Peyer's patch (tissue), 4 donors: ENCODE results near the gene CALR. TPM values are rescaled to one million over a fixed set of nuclear protein-coding genes. Genes with fewer than 3 reads are reported as not detected.

Experiments used
- DNase-seq, 3 donors: peaks; one replicate each; pipeline ENCODE4 v3.0.0-alpha.2; 2017 to 2019
- H3K27ac ChIP-seq, 4 donors: fragments of 200-600 bp; sonication (generic); one replicate each; pipeline ENCODE4 v1.5.1; 2016 to 2019
- H3K27me3 ChIP-seq, 2 donors: fragments of 200-600 bp; sonication (generic); one replicate each; pipeline ENCODE4 v1.5.1; 2019
- H3K36me3 ChIP-seq, 3 donors: fragments of 200-600 bp; sonication (generic); one replicate each; pipeline ENCODE4 v1.5.1; 2016 to 2019
- H3K4me1 ChIP-seq, 4 donors: fragments of 200-600 bp; sonication (generic); one replicate each; pipeline ENCODE4 v1.5.1; 2016 to 2019
- H3K4me3 ChIP-seq, 4 donors: fragments of 200-600 bp; sonication (generic); 1 replicate in 3 of 4; 2 replicates in 1 of 4; pipeline ENCODE4 v1.5.1; 2016 to 2019; ENCODE audit warnings: mild to moderate bottlenecking in 1 of 4
- H3K9me3 ChIP-seq, 4 donors: fragments of 200-600 bp; sonication (generic); one replicate each; pipeline ENCODE4 v1.5.1; 2016 to 2019; ENCODE audit warnings: mild to moderate bottlenecking in 1 of 4
- POLR2A ChIP-seq, 2 donors: fragments of 450-650 bp; IDR thresholded peaks; one replicate each; pipeline ENCODE4 v1.5.1; 2017; ENCODE audit warnings: antibody characterized with exemption in 2 of 2, mild to moderate bottlenecking in 2 of 2, moderate library complexity in 2 of 2
- total RNA-seq, 4 donors: library from RNA; depleted of rRNA; stranded (reverse); fragments of >200 nt; gene quantifications; one replicate each; pipeline ENCODE4 v1.1.0, GENCODE V29; 2016
- TF ChIP-seq, protein P1 (sequence below), 6 experiments: fragments of 450-650 bp in 4 of 6; fragments of 200-600 bp in 2 of 6; sonication (generic) in 1 of 6; IDR thresholded peaks; one replicate each; pipeline ENCODE4 v1.5.1; 2017 to 2019; ENCODE audit warnings: antibody characterized with exemption in 6 of 6, mild to moderate bottlenecking in 3 of 6, moderate library complexity in 1 of 6

CALR gene
- total RNA-seq, 4 donors from 2014 or later, result 253 to 369 (median 359) TPM

DNA sequence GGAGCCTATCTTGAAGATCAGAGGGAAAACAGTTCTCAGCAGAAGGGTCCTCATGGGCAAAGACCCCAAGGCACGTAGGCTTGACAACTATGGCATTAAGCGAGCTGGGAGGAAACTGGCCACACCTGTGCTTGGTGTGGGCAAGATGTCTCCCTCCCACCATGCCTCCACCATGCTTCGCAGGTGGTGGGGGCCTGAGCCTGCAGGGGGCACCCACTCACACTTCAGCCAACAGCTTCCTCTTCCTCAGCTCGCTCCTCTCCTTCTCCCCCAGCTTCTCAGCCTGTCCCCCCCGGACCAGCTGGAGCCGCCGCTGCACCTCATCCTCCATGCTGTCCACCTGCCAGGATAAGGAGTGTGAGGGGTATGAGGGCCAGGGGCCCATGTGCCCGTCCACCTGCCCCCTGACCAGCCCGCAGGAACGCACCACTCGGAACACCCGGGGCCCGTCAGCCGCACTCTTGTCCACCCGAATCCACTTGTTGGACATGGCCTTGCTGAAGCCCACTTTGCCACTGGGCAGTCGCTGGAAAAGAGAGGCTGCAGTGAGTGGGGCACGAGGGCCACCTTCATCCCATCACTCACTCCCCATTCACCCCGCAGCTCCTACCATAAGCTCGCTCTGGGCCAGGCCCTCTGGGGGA lies 8.3 kb upstream of the CALR start:
- Histone ChIP-seq H3K27ac (no peak overlapping the region), H3K27me3 (no peaks in the 10 kb centered on the region), H3K9me3 (no peaks in the 10 kb centered on the region), H3K4me1 (peaks cover 4 to 13% (median 7%) of the 10 kb centered on the region in 4 donors), H3K4me3 (no peak overlapping the region), H3K36me3 (peaks cover 0 to 53% (median 0%) of the 10 kb centered on the region in 3 donors)
- TF ChIP-seq, protein P1, sequence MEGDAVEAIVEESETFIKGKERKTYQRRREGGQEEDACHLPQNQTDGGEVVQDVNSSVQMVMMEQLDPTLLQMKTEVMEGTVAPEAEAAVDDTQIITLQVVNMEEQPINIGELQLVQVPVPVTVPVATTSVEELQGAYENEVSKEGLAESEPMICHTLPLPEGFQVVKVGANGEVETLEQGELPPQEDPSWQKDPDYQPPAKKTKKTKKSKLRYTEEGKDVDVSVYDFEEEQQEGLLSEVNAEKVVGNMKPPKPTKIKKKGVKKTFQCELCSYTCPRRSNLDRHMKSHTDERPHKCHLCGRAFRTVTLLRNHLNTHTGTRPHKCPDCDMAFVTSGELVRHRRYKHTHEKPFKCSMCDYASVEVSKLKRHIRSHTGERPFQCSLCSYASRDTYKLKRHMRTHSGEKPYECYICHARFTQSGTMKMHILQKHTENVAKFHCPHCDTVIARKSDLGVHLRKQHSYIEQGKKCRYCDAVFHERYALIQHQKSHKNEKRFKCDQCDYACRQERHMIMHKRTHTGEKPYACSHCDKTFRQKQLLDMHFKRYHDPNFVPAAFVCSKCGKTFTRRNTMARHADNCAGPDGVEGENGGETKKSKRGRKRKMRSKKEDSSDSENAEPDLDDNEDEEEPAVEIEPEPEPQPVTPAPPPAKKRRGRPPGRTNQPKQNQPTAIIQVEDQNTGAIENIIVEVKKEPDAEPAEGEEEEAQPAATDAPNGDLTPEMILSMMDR (IDR thresholded peaks at IDR 0.05), result no peak
- TF ChIP-seq POLR2A (IDR thresholded peaks at IDR 0.05), result no peak
- DNase-seq, result no peak

DNA sequence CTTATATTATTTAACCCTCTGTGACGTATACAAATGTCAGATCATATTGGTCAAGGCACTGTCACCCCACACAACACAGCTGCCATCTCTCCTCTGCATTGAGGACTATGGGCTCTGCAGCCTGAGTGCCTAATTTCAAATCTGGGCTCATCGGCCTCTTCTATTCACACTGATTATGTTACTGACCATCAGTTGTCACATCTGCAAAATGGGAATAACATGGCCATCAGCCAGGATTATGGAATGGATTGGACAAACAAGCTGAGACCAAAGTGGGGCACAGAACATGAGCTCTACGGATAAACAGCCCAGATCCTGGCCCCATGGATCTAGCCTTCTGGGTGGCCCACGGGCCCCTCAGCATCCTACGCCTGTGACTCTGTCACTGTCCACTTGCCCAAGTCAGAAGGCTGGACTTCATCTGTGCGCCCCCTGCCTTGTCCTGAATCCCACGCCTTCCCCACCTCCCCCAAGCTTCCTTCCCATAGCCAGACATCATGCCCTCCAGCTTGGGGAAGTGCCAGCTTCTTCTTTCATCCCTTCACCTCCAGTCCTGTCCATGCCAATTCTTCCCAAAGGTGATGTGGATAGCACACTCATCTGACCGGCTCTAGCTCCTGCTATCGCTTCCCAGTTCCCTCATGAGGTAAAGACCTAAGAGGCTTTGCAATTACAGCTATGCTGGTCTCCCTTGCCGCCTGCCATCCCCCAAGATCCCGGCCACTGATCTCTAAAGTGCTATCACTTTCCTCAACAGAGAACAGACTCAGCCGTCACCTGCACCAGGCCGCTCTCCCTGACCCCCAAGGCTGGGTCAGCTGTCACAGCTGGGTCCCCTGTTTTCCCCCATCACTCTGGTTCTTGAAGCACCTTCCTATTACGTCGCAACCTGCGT lies 5.8 kb upstream of the CALR start:
- Histone ChIP-seq H3K27ac (peak overlapping the region; percentile 58 to 92 (median 73)), H3K4me1 (peaks cover 4 to 18% (median 11%) of the 10 kb centered on the region in 4 donors), H3K36me3 (peaks cover 0 to 28% (median 0%) of the 10 kb centered on the region in 3 donors), H3K4me3 (peak overlapping the region; percentile 86 to 94 (median 92)), H3K9me3 (no peaks in the 10 kb centered on the region), H3K27me3 (no peaks in the 10 kb centered on the region)
- TF ChIP-seq, protein P1 (IDR thresholded peaks at IDR 0.05), result no peak
- TF ChIP-seq POLR2A (IDR thresholded peaks at IDR 0.05), result no peak
- no peak for DNase-seq

DNA sequence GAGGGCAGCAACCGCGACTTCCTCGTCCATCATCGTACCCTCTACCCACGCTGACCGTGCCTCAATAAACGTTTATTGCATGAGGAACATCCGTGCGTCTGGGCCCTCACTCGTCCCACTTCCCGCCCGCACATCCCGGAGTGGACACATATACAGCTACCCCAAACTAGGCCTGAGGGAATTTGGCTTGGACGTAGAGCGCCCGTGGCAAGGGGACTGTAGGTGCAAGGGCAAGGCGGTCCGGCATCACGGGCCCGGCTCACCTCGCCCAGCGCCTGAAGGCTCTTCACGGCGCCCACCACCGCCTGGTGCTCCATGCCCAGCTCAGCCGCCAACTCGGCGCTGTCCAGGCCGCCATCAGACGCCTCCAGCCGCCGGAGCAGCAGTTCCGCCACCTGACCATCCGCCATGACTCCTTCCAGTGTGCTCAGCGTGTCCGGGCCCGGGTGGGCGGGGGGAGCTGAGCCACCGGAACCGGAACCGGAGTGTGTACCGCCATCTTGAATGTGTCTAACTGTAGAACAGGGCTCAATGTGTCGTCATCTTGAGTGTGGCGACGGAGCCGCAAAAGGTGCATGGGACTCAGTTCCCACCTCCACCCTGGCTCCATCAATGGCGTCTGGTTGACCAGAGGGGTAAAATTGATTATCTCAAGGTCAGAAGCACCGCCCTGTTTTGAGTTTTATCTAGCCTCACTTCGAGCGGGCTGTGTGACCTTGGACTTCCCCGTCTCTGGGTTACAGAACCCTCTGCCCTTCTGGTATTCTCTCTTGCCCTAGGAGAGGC lies 4.9 kb upstream of the CALR start, which contains the start of gene FARSA:
TSS of gene FARSA (minus strand) at position 425 of the 786 bp plus-strand sequence. CDS start at position 410, 15 bp downstream.
- Histone ChIP-seq H3K36me3 (peaks cover 0 to 21% (median 0%) of the 10 kb centered on the region in 3 donors), H3K4me3 (peak within 1 kb of the TSS; percentile 86 to 94 (median 92)), H3K27ac (peak within 1 kb of the TSS; percentile 58 to 92 (median 73)), H3K4me1 (peaks cover 4 to 21% (median 13%) of the 10 kb centered on the region in 4 donors), H3K9me3 (no peaks in the 10 kb centered on the region), H3K27me3 (no peaks in the 10 kb centered on the region)
- DNase-seq, result peak; percentile 92 to 97 (median 94)
- TF ChIP-seq, protein P1 (IDR thresholded peaks at IDR 0.05), result no peak
- peak; percentile 41 to 69 for TF ChIP-seq POLR2A (IDR thresholded peaks at IDR 0.05)

DNA sequence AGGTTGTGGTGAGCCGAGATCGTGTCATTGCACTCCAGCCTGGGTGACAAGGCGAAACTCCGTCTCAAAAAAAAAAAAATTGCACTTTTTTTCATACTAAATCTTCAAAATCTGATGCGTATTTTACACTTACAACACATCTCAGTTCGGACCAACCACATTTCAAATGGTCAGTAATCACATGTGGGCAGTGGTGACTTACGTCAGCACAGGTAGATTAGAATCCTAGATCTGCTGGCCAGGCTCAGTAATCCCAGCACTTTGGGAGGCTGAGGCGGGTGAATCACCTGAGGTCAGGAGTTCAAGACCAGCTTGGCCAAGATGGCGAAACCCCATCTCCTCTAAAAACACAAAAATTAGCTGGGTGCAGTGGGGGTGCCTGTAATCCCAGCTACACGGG lies 3.3 kb upstream of the CALR start:
- H3K36me3 ChIP-seq, result peaks cover 0 to 9% (median 0%) of the 10 kb centered on the region in 3 donors
- H3K4me1 ChIP-seq, result peaks cover 4 to 29% (median 19%) of the 10 kb centered on the region in 4 donors
- H3K9me3 ChIP-seq, result no peaks in the 10 kb centered on the region
- H3K4me3 ChIP-seq, result no peak overlapping the region
- no peaks in the 10 kb centered on the region for H3K27me3 ChIP-seq
- no peak for DNase-seq
- no peak overlapping the region for H3K27ac ChIP-seq
- no peak for TF ChIP-seq POLR2A (IDR thresholded peaks at IDR 0.05)
- TF ChIP-seq, protein P1 (IDR thresholded peaks at IDR 0.05), result no peak

DNA sequence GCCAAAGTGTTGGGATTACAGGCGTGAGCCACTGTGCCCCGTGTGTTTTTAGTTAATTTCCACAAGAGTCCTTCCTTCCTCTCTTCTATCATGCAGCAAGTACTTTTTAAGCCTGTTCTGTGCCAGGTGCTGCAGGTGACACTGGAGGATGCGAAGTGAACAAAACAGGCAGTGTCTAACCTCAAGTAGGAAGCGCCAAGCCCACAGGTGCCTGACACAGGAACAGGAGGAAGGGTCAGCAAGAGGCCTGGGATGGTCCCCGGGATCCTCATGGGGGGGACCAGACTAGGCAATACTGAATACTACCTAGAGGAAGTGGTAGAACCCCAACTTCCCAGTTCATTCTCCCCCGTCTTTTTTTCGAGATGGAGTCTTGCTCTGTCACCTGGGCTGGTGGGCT lies 1.8 kb upstream of the CALR start:
- Histone ChIP-seq H3K9me3 (no peaks in the 10 kb centered on the region), H3K27me3 (no peaks in the 10 kb centered on the region), H3K4me3 (no peak overlapping the region), H3K36me3 (peaks cover 0 to 18% (median 0%) of the 10 kb centered on the region in 3 donors), H3K4me1 (peaks cover 4 to 44% (median 28%) of the 10 kb centered on the region in 4 donors), H3K27ac (no peak overlapping the region)
- TF ChIP-seq, protein P1 (IDR thresholded peaks at IDR 0.05), result no peak
- no peak for TF ChIP-seq POLR2A (IDR thresholded peaks at IDR 0.05)
- DNase-seq, result no peak
